DND-41 (cell line): ENCODE results near the gene OR6M1.

Source experiments
- EZH2 ChIP-seq: IDR thresholded peaks from 3 replicates; pipeline ENCODE4 v1.6.1; 2012; ENCODE audit warnings: borderline replicate concordance, low read depth, mild to moderate bottlenecking, moderate library complexity, low read length, inconsistent platforms; ENCODE audit not compliant: severe bottlenecking
- TF ChIP-seq, protein P1 (sequence below): IDR thresholded peaks from 2 replicates; pipeline ENCODE4 v1.5.1; 2012; ENCODE audit warnings: borderline replicate concordance, low read length, moderate library complexity, mild to moderate bottlenecking; ENCODE audit not compliant: poor library complexity, severe bottlenecking; ENCODE audit errors: extremely low read depth

DNA sequence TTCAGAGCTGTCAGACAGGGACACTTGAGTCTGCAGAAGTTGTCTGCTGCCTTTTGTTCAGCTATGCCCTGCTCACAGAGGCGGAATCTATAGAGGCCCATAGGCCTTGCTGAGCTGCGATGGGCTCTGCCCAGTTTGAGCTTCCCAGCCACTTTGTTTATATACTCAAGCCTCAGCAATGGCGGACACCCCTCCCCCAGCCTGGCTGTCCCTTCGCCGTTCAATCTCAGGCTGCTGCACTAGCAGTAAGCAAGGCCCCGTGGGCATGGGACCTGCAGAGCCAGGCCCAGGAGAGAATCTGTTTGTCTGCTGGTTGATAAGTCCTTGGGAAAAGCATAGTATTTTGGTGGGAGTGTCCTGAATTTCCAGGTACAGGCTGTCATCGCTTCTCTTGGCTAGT, 23.6 kb upstream of the OR6M1 start:
- TF ChIP-seq, protein P1, sequence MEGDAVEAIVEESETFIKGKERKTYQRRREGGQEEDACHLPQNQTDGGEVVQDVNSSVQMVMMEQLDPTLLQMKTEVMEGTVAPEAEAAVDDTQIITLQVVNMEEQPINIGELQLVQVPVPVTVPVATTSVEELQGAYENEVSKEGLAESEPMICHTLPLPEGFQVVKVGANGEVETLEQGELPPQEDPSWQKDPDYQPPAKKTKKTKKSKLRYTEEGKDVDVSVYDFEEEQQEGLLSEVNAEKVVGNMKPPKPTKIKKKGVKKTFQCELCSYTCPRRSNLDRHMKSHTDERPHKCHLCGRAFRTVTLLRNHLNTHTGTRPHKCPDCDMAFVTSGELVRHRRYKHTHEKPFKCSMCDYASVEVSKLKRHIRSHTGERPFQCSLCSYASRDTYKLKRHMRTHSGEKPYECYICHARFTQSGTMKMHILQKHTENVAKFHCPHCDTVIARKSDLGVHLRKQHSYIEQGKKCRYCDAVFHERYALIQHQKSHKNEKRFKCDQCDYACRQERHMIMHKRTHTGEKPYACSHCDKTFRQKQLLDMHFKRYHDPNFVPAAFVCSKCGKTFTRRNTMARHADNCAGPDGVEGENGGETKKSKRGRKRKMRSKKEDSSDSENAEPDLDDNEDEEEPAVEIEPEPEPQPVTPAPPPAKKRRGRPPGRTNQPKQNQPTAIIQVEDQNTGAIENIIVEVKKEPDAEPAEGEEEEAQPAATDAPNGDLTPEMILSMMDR = no peak
- no peak for TF ChIP-seq EZH2
